ENCODE results near the gene SDR42E1.

- TF ChIP-seq CTCF (optimal IDR thresholded peaks at IDR 0.05 in 1 of 3, IDR thresholded peaks at IDR 0.05 in 1 of 3, conservative IDR thresholded peaks at IDR 0.05 in 1 of 3; ENCODE audit: extremely low read depth in 1 of 3, insufficient read depth in 2 of 3, low read length in 3 of 3), result no peak
- TF ChIP-seq EZH2 (IDR thresholded peaks at IDR 0.05; ENCODE audit: low read length), result no peak
Observed at GRCh38 chr16:81946206-81946605, 65.1 kb downstream of the SDR42E1 start.

Measured in keratinocyte (primary cell).